MG63 (cell line): ENCODE results near the gene PRPF38A. TPM values are rescaled to one million over a fixed set of nuclear protein-coding genes. Genes with fewer than 3 reads are reported as not detected.

Experiments
- DNase-seq: peaks from one replicate; pipeline ENCODE4 v3.0.0-alpha.2; 2020
- H3K27me3 ChIP-seq: fragments of 250-450 bp; sonication (Bioruptor Pico); 2 replicates; pipeline ENCODE4 v1.5.1; 2020; ENCODE audit warnings: mild to moderate bottlenecking, moderate library complexity
- H3K36me3 ChIP-seq: fragments of 250-450 bp; sonication (Bioruptor Pico); 2 replicates; pipeline ENCODE4 v1.5.1; 2020; ENCODE audit warnings: mild to moderate bottlenecking, moderate library complexity
- H3K4me3 ChIP-seq: fragments of 250-450 bp; sonication (Bioruptor Pico); 2 replicates; pipeline ENCODE4 v1.5.1; 2020; ENCODE audit warnings: mild to moderate bottlenecking, moderate library complexity
- H3K9me3 ChIP-seq: fragments of 250-450 bp; sonication (Bioruptor Pico); 2 replicates; pipeline ENCODE4 v1.5.1; 2020; ENCODE audit warnings: mild to moderate bottlenecking, moderate library complexity
- total RNA-seq: library from RNA; depleted of rRNA; stranded (reverse); fragments of >200 nt; shearing (Covaris generic); gene quantifications from 2 replicates; pipeline ENCODE4 v1.2.3, GENCODE V29; 2014; ENCODE audit warnings: low replicate concordance; rRNA removed

The PRPF38A gene
- total RNA-seq, 1 experiment from 2014 or later: 14.1 TPM

DNA sequence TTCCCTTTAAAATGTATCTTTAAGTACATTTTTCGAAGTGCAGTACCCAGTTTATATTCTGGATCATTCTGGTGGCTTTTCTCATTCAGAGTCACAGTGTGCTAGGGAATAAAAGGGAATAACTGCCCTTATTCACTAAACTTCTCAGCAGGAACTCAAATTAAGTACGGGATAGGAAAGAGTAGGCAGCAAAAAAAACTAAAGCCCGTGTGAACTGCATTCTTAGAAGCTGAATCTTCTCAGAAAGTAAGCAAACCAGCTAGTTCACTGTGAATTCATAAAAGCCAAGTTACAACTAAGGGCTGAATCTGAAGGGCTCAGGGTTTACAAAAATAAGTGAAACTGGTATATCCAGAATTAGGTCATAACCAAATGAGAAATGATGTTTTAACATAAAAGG, 22.0 kb downstream of the PRPF38A start:
- no peak for DNase-seq
- Histone ChIP-seq H3K27me3 (no peaks in the 10 kb centered on the region), H3K4me3 (no peak overlapping the region), H3K9me3 (no peaks in the 10 kb centered on the region), H3K36me3 (peaks cover 26% of the 10 kb centered on the region)

DNA sequence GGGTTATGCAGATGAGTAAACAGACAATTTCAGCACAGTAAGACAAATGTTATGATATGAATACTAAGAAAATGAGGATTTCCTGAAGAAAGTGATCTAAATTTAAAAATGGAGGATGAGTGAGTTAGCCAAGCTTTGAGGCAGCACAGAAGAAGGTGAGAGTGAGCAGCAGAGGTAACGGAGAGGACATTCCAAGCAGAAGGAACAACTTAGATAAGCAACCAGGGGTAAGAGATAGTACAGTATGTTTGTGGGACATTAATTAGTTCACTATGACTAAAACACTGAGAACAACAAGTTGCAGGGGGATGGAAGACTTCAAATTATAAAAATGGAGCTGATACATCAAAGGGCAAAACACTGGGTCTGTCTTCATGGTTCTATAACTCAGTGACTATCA, 22.8 kb downstream of the PRPF38A start:
- Histone ChIP-seq H3K36me3 (peaks cover 18% of the 10 kb centered on the region), H3K9me3 (no peaks in the 10 kb centered on the region), H3K4me3 (no peak overlapping the region), H3K27me3 (no peaks in the 10 kb centered on the region)
- DNase-seq: no peak

DNA sequence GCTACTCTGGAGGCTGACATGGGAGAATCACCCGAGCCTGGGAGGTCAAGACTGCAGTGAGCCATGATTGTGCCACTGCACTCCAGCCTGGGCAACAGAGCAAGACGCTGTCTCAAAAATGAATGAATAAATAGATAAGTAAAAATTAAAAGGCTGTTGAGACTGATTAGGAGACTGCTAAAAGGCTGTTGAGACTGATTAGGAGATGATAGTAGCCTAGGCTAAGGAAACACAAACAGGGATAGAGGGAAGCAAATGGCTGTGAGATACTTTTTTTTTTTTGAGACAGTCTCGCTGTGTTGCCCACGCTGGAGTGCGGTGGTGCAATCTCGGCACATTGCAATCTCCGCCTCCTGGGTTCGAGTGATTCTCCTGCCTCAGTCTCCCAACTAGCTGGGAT, 28.4 kb downstream of the PRPF38A start:
- Histone ChIP-seq H3K27me3 (no peaks in the 10 kb centered on the region), H3K36me3 (peaks cover 16% of the 10 kb centered on the region)

DNA sequence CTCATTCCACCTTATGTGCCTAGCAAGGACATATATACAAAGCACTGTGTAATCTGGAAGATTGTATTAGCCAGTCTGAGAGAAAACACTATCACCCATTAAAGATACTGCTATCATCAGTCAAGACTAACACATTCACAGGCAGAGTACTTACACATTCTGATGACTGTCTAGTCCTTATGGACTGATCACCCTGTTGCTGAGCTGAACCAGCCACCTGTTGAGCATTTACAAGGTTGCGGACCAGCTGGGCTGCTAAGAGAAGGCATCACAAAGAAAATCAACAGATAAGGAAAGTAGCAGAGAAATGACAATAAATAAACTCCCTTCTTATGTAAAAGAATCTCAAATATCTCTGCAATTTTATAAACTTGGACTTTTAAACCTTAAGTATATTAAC, 30.8 kb downstream of the PRPF38A start:
- Histone ChIP-seq H3K9me3 (no peaks in the 10 kb centered on the region), H3K27me3 (no peaks in the 10 kb centered on the region), H3K36me3 (peaks cover 15% of the 10 kb centered on the region), H3K4me3 (no peak overlapping the region)
- no peak for DNase-seq

More for the DNA sequence above, 28.4 kb downstream of the PRPF38A start:
- no peak for DNase-seq
- Histone ChIP-seq H3K9me3 (no peaks in the 10 kb centered on the region), H3K4me3 (no peak overlapping the region)

DNA sequence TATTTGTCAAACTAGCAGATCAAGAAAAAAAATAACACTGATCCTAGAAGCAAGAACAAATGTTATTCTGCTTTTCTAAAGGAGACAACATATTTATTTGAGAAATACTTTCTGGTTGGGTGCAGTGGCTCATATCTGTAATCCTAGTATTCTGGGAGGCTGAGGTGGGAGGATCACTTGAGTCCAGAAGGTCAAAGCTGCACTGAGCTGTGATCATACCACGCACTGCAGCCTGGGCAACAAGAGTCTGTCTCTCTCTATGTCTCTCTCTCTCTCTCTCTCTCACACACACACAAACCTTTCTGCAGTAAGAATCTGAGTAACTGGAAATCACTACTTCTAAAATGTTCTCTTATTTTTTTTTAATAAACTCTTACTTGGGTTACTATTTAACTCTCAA, 31.2 kb downstream of the PRPF38A start:
- Histone ChIP-seq H3K4me3 (no peak overlapping the region), H3K9me3 (no peaks in the 10 kb centered on the region), H3K36me3 (peaks cover 14% of the 10 kb centered on the region), H3K27me3 (no peaks in the 10 kb centered on the region)
- no peak for DNase-seq

DNA sequence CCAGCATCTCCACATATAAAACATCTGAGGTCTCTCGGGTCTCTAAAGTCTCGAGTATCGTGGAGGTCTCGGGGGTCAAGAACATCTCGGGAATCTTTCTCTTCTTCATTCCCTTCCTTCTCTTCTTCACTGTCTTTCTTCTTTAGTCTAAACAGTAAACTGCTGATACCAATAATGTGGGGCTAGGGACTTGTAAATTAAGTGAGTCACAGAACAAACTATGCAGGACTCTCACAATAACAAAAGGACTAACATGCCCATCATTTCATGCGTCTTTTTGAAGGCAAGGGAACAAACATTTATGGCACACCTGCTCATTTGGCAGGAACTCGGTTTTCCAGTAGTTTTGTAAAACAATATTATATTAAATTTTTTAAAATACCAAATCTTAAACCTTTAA, 32.4 kb downstream of the PRPF38A start:
- peaks cover 10% of the 10 kb centered on the region for H3K36me3 ChIP-seq
- no peak for DNase-seq
- no peaks in the 10 kb centered on the region for H3K27me3 ChIP-seq
- no peaks in the 10 kb centered on the region for H3K9me3 ChIP-seq
- H3K4me3 ChIP-seq: no peak overlapping the region

DNA sequence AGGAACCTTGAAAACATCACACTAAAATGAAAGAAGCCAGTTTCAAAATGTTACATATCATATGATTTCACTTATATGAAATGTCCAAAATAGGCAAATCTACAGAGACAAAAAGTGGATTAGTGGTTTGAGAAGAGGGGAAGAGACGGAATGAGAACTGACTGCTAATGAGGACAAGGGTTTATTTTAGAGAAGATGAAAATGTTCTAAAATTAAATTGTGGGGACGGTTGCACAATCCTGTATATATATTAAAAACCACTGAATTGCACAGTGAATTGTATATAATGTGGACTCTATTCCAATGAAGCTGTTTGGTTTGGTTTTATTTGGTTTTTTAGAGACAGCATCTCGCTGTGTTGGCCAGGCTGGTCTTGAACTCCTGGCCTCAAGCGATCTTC, 35.6 kb downstream of the PRPF38A start:
- no peaks in the 10 kb centered on the region for H3K27me3 ChIP-seq
- H3K4me3 ChIP-seq: no peak overlapping the region
- DNase-seq: no peak
- peaks cover 10% of the 10 kb centered on the region for H3K36me3 ChIP-seq
- H3K9me3 ChIP-seq: no peaks in the 10 kb centered on the region

DNA sequence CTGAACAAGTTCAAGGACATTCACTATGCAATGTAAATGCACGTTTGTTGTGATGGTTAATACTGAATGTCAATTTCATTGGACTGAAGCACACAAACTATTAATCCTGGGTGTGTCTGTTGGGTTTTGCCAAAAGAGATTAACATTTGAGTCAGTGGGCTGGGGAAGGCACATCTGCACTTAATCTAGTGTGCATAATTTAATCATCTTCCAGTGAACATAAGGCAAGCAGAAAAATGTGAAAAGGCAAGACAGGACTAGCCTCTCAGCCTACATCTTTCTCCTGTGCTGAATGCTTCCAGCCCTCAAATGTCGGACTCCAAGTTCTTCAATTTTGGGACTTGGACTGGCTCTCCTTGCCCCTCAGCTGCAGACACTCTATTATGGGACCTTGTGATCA, 40.1 kb downstream of the PRPF38A start:
- H3K9me3 ChIP-seq: no peaks in the 10 kb centered on the region
- no peak for DNase-seq
- H3K27me3 ChIP-seq: no peaks in the 10 kb centered on the region
- no peak overlapping the region for H3K4me3 ChIP-seq
- H3K36me3 ChIP-seq: peaks cover 14% of the 10 kb centered on the region

DNA sequence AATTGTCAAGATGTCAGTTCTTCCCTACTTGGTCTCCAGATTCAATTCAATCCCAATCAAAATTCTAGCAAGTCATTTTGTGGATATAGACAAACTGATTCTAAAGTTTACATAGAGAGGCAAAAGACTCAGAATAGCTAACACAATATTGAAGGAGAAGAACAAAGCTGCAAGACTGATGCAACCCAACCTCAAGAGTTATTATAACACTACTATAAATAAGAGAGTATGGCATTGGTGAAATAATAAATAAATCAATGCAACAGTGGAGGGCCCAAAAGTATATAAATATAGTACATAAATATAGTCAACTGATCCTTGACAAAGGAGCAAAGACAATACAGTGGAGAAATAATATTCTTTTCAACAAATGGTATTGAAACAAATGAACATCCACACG, 49.7 kb downstream of the PRPF38A start:
- H3K9me3 ChIP-seq: no peaks in the 10 kb centered on the region
- H3K36me3 ChIP-seq: no peaks in the 10 kb centered on the region; the same call in 1 of the 2 replicates
- no peak for DNase-seq
- no peaks in the 10 kb centered on the region for H3K27me3 ChIP-seq
- no peak overlapping the region for H3K4me3 ChIP-seq

DNA sequence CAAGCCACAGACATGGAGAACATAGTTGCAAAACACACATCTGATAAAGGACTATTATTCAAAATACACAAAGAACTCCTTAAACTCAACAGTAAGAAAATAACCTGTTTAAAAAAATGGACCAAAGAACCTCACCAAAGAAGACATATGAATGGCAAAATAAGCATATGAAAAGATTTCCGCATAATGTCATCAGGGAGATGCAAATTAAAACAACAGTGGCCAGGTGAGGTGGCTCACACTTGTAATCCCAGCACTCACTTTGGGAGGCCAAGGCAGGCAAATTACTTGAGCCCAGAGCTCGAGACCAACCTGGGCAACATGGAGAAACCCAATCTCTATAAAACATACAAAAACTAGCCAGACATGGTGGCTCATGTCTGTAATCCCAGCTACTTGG, 50.4 kb downstream of the PRPF38A start:
- DNase-seq: no peak
- no peak overlapping the region for H3K4me3 ChIP-seq
- H3K9me3 ChIP-seq: no peaks in the 10 kb centered on the region
- H3K27me3 ChIP-seq: no peaks in the 10 kb centered on the region
- H3K36me3 ChIP-seq: no peaks in the 10 kb centered on the region; the same call in 1 of the 2 replicates

DNA sequence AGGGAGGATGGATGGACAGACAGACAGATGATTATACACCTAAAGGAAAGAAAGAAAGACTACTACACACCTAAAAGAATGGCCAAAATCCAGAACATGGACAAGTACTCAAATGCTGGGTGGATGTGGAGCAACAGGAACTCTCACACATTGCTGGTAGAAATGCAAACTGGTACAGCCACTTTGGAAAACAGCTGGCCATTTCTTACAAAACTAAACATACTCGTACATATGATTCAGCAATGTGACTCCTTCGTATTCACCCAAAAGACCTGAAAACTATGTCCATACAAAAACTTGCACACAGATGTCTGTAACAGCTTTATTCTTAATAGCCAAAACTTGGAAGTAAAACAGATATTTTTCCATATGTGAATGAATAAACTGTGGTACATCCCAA, 51.3 kb downstream of the PRPF38A start:
- Histone ChIP-seq H3K9me3 (no peaks in the 10 kb centered on the region), H3K4me3 (no peak overlapping the region)
- no peak for DNase-seq

DNA sequence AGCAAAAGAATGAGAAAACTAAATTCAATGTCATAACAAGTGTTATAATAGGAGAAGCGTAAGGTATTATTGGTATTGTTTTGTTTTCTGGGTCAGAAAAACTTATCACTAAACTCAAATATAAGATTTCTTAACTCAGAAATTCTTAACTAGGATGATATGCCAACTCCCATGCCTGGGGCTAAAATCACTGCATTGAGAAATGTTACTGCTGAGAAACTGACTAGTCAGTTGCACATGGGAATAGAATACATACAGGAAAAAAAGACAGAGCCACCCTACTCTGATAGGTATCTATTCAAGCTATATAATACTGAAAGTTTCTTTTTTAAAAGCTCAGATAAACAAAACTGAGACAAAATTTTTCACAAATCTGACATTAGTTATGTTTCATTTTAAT, 56.3 kb downstream of the PRPF38A start:
- no peak for DNase-seq
- H3K27me3 ChIP-seq: no peaks in the 10 kb centered on the region
- no peaks in the 10 kb centered on the region for H3K9me3 ChIP-seq
- no peaks in the 10 kb centered on the region; the same call in 1 of the 2 replicates for H3K36me3 ChIP-seq
- H3K4me3 ChIP-seq: no peak overlapping the region

More for the DNA sequence above, 51.3 kb downstream of the PRPF38A start:
- H3K27me3 ChIP-seq: no peaks in the 10 kb centered on the region
- H3K36me3 ChIP-seq: no peaks in the 10 kb centered on the region; the same call in 1 of the 2 replicates

DNA sequence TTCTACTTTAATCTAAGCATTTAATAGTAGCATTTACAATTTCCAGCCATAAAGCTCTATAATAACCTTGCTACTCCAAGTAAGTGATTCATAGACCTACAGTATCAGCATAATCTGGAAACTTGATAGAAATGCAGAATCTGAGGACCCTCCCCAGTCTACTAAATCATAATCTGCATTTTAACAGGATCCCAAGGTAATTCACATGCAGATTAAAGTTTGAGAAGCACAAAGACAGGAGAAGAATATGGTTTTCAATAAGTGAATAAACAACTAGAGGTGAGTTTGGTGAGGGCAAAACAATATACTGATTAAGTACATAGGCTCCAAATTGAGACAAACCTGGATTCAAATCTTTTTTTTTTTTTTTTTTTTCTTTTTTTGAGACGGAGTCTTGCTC, 57.4 kb downstream of the PRPF38A start:
- Histone ChIP-seq H3K36me3 (no peaks in the 10 kb centered on the region; the same call in 1 of the 2 replicates), H3K4me3 (no peak overlapping the region), H3K9me3 (no peaks in the 10 kb centered on the region), H3K27me3 (no peaks in the 10 kb centered on the region)
- DNase-seq: no peak

DNA sequence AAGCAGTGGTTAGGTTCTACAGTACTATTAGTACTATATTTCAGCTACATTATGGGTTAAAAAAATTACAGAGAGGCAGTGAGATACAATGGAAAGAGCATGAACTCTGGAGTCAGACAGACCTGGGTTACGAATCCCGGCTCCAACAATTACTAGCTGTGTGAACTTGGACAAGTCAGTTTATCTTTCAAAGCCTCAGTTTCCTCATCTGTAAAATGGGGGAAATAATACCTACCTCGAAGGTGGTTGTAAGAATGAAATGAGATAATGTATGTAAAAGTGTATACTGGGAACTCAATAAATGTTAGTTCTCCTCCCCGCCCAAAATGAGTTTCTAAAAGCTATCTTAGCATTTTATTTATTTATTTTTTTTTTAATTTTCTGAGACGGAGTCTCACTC, 59.5 kb downstream of the PRPF38A start:
- H3K27me3 ChIP-seq: no peaks in the 10 kb centered on the region
- no peaks in the 10 kb centered on the region for H3K9me3 ChIP-seq
- H3K4me3 ChIP-seq: no peak overlapping the region
- no peaks in the 10 kb centered on the region for H3K36me3 ChIP-seq
- no peak for DNase-seq

DNA sequence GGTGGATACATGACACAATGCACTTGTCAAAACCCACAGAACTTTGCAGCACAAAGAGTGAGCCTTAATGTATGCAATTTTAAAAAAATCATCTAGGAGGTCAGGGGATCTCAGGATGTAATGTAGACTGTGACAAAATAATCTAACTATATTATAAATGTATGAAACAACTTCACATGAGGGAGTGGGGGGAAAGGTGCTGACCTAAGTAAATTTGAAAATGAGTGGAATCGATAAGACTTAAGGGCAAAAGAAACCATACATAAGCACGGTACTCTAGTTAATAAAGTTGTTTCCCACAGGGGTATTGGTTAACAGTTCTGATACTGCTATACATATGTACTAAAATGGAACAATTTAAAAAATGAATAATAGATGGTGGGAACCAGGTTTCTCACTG, 64.7 kb downstream of the PRPF38A start:
- H3K4me3 ChIP-seq: no peak overlapping the region
- H3K36me3 ChIP-seq: peaks cover 4% of the 10 kb centered on the region; the same call in 1 of the 2 replicates
- H3K9me3 ChIP-seq: no peaks in the 10 kb centered on the region
- no peak for DNase-seq
- H3K27me3 ChIP-seq: no peaks in the 10 kb centered on the region

Other genes with a start within 250 kb of the PRPF38A start
- 24.2 and 25.3 TPM in 2 replicates for gene CC2D1B, start 38.4 kb upstream of the PRPF38A start, total RNA-seq
- 16.0 and 23.1 TPM in 2 replicates for gene ORC1, start 179 bp upstream of the PRPF38A start, total RNA-seq
- gene TUT4, start 148.5 kb downstream of the PRPF38A start, total RNA-seq: 10.9 and 60.2 TPM in 2 replicates
- 21.2 and 22.5 TPM in 2 replicates for gene GPX7, start 197.8 kb downstream of the PRPF38A start, total RNA-seq
- not detected in 2 replicates for gene SHISAL2A, start 228.6 kb downstream of the PRPF38A start, total RNA-seq